Neuronal stem cell (in vitro differentiated cells): ENCODE results near the gene PRICKLE2.

Experiments
- DNase-seq: peaks from one replicate; pipeline ENCODE4 v3.0.0-alpha.2; 2013; ENCODE audit warnings: low spot score
- H2AFZ ChIP-seq: one replicate; pipeline ENCODE4 v1.6.1; 2013; ENCODE audit warnings: mild to moderate bottlenecking, low read length, inconsistent platforms
- H2AK5ac ChIP-seq: 2 replicates; pipeline ENCODE4 v1.6.1; 2013; ENCODE audit warnings: low read depth, mild to moderate bottlenecking, inconsistent platforms, low read length, moderate library complexity, mixed read lengths
- H2BK120ac ChIP-seq: 2 replicates; pipeline ENCODE4 v1.6.1; 2013; ENCODE audit warnings: low read depth, mild to moderate bottlenecking, inconsistent platforms, low read length, moderate library complexity, mixed read lengths
- H2BK12ac ChIP-seq: one replicate; pipeline ENCODE4 v1.6.1; 2013; ENCODE audit warnings: low read length, inconsistent platforms
- H2BK15ac ChIP-seq: 2 replicates; pipeline ENCODE4 v1.6.1; 2013; ENCODE audit warnings: mild to moderate bottlenecking, low read length, inconsistent platforms, mixed read lengths
- H2BK5ac ChIP-seq: one replicate; pipeline ENCODE4 v1.6.1; 2013; ENCODE audit warnings: inconsistent platforms, mild to moderate bottlenecking, low read length, moderate library complexity
- H3K14ac ChIP-seq: one replicate; pipeline ENCODE4 v1.6.1; 2013; ENCODE audit warnings: low read length, inconsistent platforms
- H3K18ac ChIP-seq: 2 replicates; pipeline ENCODE4 v1.6.1; 2013; ENCODE audit warnings: low read length, inconsistent platforms
- H3K23ac ChIP-seq: 2 replicates; pipeline ENCODE4 v1.6.1; 2013; ENCODE audit warnings: low read depth, mild to moderate bottlenecking, mixed read lengths, low read length, inconsistent platforms; ENCODE audit not compliant: poor library complexity
- H3K27ac ChIP-seq: replicated peaks from 3 replicates; pipeline ENCODE4 v1.5.1; 2013; ENCODE audit warnings: low read length, inconsistent platforms
- H3K27me3 ChIP-seq, 3 experiments: 2 replicates each; pipeline ENCODE4 v1.6.1; 2013; ENCODE audit warnings: low read length in 3 of 3, mild to moderate bottlenecking in 2 of 3, inconsistent platforms in 1 of 3, low read depth in 1 of 3, mixed read lengths in 1 of 3, moderate library complexity in 1 of 3; ENCODE audit not compliant: control insufficient read depth in 3 of 3, insufficient read depth in 3 of 3
- H3K36me3 ChIP-seq, 2 donors: replicated peaks in 1 of 2; 2 replicates each; pipeline ENCODE4 v1.6.1; 2013; ENCODE audit warnings: low read length in 2 of 2; ENCODE audit not compliant: control insufficient read depth in 2 of 2, insufficient read depth in 2 of 2
- H3K4ac ChIP-seq: 2 replicates; pipeline ENCODE4 v1.6.1; 2013; ENCODE audit warnings: inconsistent platforms, mild to moderate bottlenecking, low read length, moderate library complexity
- H3K4me1 ChIP-seq, 2 donors: 1 replicate in 1 of 2; 2 replicates in 1 of 2; pipeline ENCODE4 v1.6.1; 2013; ENCODE audit warnings: low read length in 2 of 2, low read depth in 1 of 2; ENCODE audit not compliant: control insufficient read depth in 2 of 2, insufficient read depth in 1 of 2
- H3K4me2 ChIP-seq: one replicate; pipeline ENCODE4 v1.6.1; 2013; ENCODE audit warnings: mild to moderate bottlenecking, low read length, inconsistent platforms; ENCODE audit not compliant: insufficient read depth, poor library complexity, severe bottlenecking
- H3K4me3 ChIP-seq, 2 donors: 2 replicates each; pipeline ENCODE4 v1.5.1; 2013; ENCODE audit warnings: low read length in 2 of 2, mild to moderate bottlenecking in 2 of 2, inconsistent platforms in 1 of 2, moderate library complexity in 1 of 2
- H3K79me1 ChIP-seq: one replicate; pipeline ENCODE4 v1.6.1; 2013; ENCODE audit warnings: low read depth, mild to moderate bottlenecking, inconsistent platforms, low read length, moderate library complexity
- H3K9ac ChIP-seq: one replicate; pipeline ENCODE4 v1.6.1; 2013; ENCODE audit warnings: mild to moderate bottlenecking, low read depth, low read length, inconsistent platforms; ENCODE audit not compliant: poor library complexity
- H3K9me3 ChIP-seq, 2 donors: replicated peaks in 1 of 2; 2 replicates each; pipeline versions ENCODE3 to v1.6.1; 2013; ENCODE audit warnings: low read length in 2 of 2, mild to moderate bottlenecking in 2 of 2, inconsistent platforms in 1 of 2, low read depth in 1 of 2, mixed read lengths in 1 of 2, moderate library complexity in 1 of 2; ENCODE audit not compliant: control insufficient read depth in 2 of 2, insufficient read depth in 1 of 2
- H4K8ac ChIP-seq: one replicate; pipeline ENCODE4 v1.6.1; 2013; ENCODE audit warnings: low read depth, mild to moderate bottlenecking, inconsistent platforms, low read length, moderate library complexity
- H4K91ac ChIP-seq: one replicate; pipeline ENCODE4 v1.6.1; 2013; ENCODE audit warnings: low read length, low read depth, mild to moderate bottlenecking, inconsistent platforms; ENCODE audit not compliant: poor library complexity
- WGBS, 2 donors: extraction: QIAGEN DNeasy Blood & Tissue Kit; methylation state at CpG; one replicate each; pipeline ENCODE4 v1.1.7; 2013; ENCODE audit warnings: missing lambda C conversion rate in 2 of 2, mixed read lengths in 1 of 2; ENCODE audit not compliant: insufficient read length in 2 of 2, insufficient replicate concordance in 1 of 2; ENCODE audit errors: extremely low coverage in 2 of 2; 5-methylcytosine and 5-hydroxymethylcytosine counted together

The PRICKLE2 gene

GRCh38 chr3:64058566-64058965, 166.7 kb downstream of the PRICKLE2 start:
- no peak overlapping the region for H2BK12ac ChIP-seq
- H2BK120ac ChIP-seq, result no peak overlapping the region
- no peak overlapping the region for H3K14ac ChIP-seq
- H3K4me2 ChIP-seq, result no peak overlapping the region
- no peak overlapping the region for H3K9ac ChIP-seq
- no peak for DNase-seq
- no peaks in the 10 kb centered on the region for H3K27me3 ChIP-seq
- no peak overlapping the region for H3K23ac ChIP-seq
- no CpG with 5 or more reads among the region's 4 CpGs for WGBS, 2 donors
- H4K91ac ChIP-seq, result no peak overlapping the region
- H3K4me3 ChIP-seq, result no peak overlapping the region
- no peak overlapping the region for H4K8ac ChIP-seq
- no peaks in the 10 kb centered on the region for H3K79me1 ChIP-seq
- H3K27ac ChIP-seq, result no peak overlapping the region
- H3K9me3 ChIP-seq, result no peaks in the 10 kb centered on the region
- no peak overlapping the region for H2AK5ac ChIP-seq
- H3K18ac ChIP-seq, result no peak overlapping the region
- H2BK15ac ChIP-seq, result no peak overlapping the region
- no peak overlapping the region for H2AFZ ChIP-seq
- peaks cover 3 to 14% of the 10 kb centered on the region in 2 donors for H3K4me1 ChIP-seq
- H2BK5ac ChIP-seq, result no peak overlapping the region
- H3K36me3 ChIP-seq, result no peaks in the 10 kb centered on the region
- H3K4ac ChIP-seq, result no peak overlapping the region

GRCh38 chr3:64057231-64057630, 168.0 kb downstream of the PRICKLE2 start:
- no peak overlapping the region for H2BK5ac ChIP-seq
- H2AK5ac ChIP-seq, result no peak overlapping the region
- H3K18ac ChIP-seq, result no peak overlapping the region
- no peak overlapping the region for H3K27ac ChIP-seq
- H3K23ac ChIP-seq, result no peak overlapping the region
- no peak overlapping the region for H4K8ac ChIP-seq
- H3K9me3 ChIP-seq, result no peaks in the 10 kb centered on the region
- H4K91ac ChIP-seq, result no peak overlapping the region
- H3K14ac ChIP-seq, result no peak overlapping the region
- DNase-seq, result no peak
- no peaks in the 10 kb centered on the region for H3K79me1 ChIP-seq
- no peaks in the 10 kb centered on the region for H3K27me3 ChIP-seq
- H2BK120ac ChIP-seq, result no peak overlapping the region
- H2AFZ ChIP-seq, result no peak overlapping the region
- H3K9ac ChIP-seq, result no peak overlapping the region
- peaks cover 4 to 5% of the 10 kb centered on the region in 2 donors for H3K4me1 ChIP-seq
- no peak overlapping the region for H3K4ac ChIP-seq
- no peak overlapping the region for H2BK15ac ChIP-seq
- H2BK12ac ChIP-seq, result no peak overlapping the region
- H3K36me3 ChIP-seq, result no peaks in the 10 kb centered on the region
- H3K4me2 ChIP-seq, result no peak overlapping the region
- H3K4me3 ChIP-seq, result no peak overlapping the region
- WGBS, 2 donors, result no CpG with 5 or more reads among the region's 4 CpGs

- H3K79me1 ChIP-seq, result no peaks in the 10 kb centered on the region
- H3K4ac ChIP-seq, result no peak overlapping the region
- H3K23ac ChIP-seq, result no peak overlapping the region
- no peak overlapping the region for H2AK5ac ChIP-seq
- no CpG with 5 or more reads among the region's 3 CpGs for whole genome bisulfite sequencing, 2 donors
- H3K18ac ChIP-seq, result no peak overlapping the region
- H2BK120ac ChIP-seq, result no peak overlapping the region
- H3K9ac ChIP-seq, result no peak overlapping the region
- H2BK5ac ChIP-seq, result no peak overlapping the region
- no peaks in the 10 kb centered on the region for H3K9me3 ChIP-seq
- no peak overlapping the region for H3K4me2 ChIP-seq
- H4K8ac ChIP-seq, result no peak overlapping the region
- no peak overlapping the region for H3K4me3 ChIP-seq
- no peak overlapping the region for H4K91ac ChIP-seq
- no peak overlapping the region for H2AFZ ChIP-seq
- H2BK12ac ChIP-seq, result no peak overlapping the region
- H3K14ac ChIP-seq, result no peak overlapping the region
- H2BK15ac ChIP-seq, result no peak overlapping the region
- peaks cover 4 to 5% of the 10 kb centered on the region in 2 donors for H3K4me1 ChIP-seq
- H3K36me3 ChIP-seq, result no peaks in the 10 kb centered on the region
- no peaks in the 10 kb centered on the region for H3K27me3 ChIP-seq
- no peak for DNase-seq
- no peak overlapping the region for H3K27ac ChIP-seq
These were observed 168.6 kb downstream of the PRICKLE2 start for GRCh38 chr3:64056606-64057180.

- Histone ChIP-seq H2BK5ac (no peak overlapping the region), H2BK15ac (no peak overlapping the region), H3K9ac (no peak overlapping the region), H2BK120ac (no peak overlapping the region), H3K4me2 (no peak overlapping the region), H3K36me3 (no peaks in the 10 kb centered on the region), H3K79me1 (no peaks in the 10 kb centered on the region), H3K23ac (no peak overlapping the region), H4K8ac (no peak overlapping the region), H3K4ac (no peak overlapping the region), H2AFZ (no peak overlapping the region), H3K27me3 (no peaks in the 10 kb centered on the region), H3K18ac (no peak overlapping the region), H3K4me3 (no peak overlapping the region), H3K9me3 (no peaks in the 10 kb centered on the region), H3K27ac (no peak overlapping the region), H3K14ac (no peak overlapping the region), H2AK5ac (no peak overlapping the region), H3K4me1 (peaks cover 4 to 5% of the 10 kb centered on the region in 2 donors), H2BK12ac (no peak overlapping the region), H4K91ac (no peak overlapping the region)
- no CpG with 5 or more reads among the region's 2 CpGs for WGBS, 2 donors
- DNase-seq, result no peak
These were observed 170.2 kb downstream of the PRICKLE2 start for GRCh38 chr3:64055076-64055475.
